NCI-H1417 (cell line): ENCODE measurements around the gene RRP15.
A peak's percentile ranks its signal among the peaks of the same experiment; 100 is the strongest.

Source experiments
- DNase-seq, 3 experiments: peaks; one replicate each; lab custom pipeline; 2025; lab: John Stamatoyannopoulos, UW

Gene RRP15

DNA sequence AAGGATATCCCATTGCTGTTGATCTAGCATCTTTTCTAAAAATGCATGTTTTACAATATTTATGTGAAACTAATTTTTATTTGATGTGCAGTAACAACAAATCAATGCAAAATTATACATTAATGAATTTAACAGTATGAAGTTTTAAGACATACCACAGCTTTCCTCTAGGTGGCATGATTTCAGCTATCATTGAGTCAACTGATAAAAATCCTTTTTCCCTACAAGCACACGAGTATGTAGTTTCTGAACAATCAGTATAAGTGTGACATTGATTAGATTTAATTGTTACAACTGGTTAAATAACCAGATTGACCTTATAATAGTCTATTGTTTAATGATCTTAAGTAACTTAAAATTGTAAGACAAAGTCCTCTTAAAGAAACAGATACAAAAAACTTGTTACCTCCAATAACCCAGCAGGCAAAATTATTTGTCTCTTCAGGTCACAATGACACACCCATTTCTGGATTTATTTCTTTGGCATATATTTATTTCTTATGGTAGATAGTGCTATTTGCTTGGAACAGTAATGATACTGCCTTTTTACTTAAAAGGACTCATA lies 54.3 kb downstream of the RRP15 start:
- peak in 2 of 3 experiments; percentile 8 to 74 for DNase-seq

DNA sequence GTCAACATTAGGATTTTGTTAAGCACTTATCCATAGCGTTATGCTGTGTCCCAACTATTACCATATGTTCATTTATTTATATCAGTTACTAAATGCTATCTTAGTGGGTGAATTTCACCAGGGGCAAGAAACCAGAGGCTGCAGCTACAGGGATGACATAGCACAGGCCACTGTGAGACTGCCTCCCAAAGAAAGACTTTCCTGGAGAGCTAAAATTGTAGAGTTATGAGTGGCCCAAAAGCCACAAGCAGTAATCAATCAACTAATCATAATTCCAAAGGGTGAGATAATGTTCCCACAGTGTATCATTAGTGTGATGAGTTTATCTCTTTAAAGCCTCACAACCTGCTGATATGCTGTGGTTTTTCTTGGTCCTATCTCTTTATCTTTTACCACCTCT lies 56.2 kb downstream of the RRP15 start:
- no peak for DNase-seq

DNA sequence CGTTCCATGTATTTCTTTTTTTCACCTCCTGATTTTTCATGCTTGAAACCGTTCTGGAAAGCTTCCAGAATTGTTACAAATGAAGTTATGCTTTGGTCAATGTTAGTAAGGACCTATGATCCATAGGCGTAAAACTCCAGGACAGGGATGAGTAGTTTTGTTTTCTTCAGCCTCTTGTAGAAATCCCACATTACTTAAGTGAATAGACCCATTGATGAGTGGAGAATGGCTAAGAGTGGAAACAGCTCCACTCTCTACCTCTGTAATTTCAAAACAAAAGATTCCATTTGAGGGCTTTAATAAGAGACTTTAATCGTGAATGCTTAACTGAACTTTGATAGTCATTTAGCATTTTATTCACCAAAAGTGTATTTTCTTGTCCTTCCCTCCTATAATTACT lies 57.0 kb downstream of the RRP15 start:
- no peak for DNase-seq

DNA sequence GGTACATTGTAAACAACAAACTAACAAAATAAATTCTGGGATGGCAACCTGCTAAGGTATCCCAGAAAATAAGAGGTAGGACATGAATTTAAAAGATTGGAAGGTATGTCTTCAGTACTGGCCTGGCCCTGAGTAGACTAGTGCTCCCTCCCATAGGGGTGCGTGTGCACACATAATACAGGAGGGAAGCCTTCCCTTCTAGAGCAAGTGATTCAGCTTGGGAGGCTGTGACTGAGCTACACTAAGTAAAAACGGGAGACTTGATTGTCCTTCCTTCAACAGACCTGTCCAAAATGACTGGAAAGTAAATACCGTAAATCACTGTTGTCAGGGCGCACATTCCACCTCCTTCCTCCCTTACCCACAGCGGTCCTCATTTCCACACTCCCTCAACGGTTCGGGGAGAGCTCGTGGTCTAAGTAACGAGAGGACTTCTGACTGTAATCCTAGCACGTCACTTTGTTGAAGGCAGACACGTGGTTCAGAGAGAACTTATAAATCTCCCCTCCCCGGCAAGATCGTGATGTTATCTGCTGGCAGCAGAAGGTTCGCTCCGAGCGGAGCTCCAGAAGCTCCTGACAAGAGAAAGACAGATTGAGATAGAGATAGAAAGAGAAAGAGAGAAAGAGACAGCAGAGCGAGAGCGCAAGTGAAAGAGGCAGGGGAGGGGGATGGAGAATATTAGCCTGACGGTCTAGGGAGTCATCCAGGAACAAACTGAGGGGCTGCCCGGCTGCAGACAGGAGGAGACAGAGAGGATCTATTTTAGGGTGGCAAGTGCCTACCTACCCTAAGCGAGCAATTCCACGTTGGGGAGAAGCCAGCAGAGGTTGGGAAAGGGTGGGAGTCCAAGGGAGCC lies 60.0 kb downstream of the RRP15 start, which contains the start of gene TGFB2:
TGFB2 (plus strand) TSS at position 523 of the 859 bp plus-strand sequence. CDS start 1,366 bp downstream, outside the sequence.
- peak; percentile 43 to 84 (median 78) for DNase-seq

DNA sequence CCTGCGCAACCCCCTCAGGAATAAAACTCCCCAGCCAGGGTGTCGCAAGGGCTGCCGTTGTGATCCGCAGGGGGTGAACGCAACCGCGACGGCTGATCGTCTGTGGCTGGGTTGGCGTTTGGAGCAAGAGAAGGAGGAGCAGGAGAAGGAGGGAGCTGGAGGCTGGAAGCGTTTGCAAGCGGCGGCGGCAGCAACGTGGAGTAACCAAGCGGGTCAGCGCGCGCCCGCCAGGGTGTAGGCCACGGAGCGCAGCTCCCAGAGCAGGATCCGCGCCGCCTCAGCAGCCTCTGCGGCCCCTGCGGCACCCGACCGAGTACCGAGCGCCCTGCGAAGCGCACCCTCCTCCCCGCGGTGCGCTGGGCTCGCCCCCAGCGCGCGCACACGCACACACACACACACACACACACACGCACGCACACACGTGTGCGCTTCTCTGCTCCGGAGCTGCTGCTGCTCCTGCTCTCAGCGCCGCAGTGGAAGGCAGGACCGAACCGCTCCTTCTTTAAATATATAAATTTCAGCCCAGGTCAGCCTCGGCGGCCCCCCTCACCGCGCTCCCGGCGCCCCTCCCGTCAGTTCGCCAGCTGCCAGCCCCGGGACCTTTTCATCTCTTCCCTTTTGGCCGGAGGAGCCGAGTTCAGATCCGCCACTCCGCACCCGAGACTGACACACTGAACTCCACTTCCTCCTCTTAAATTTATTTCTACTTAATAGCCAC lies 60.7 kb downstream of the RRP15 start:
- peak; percentile 30 to 83 (median 77) for DNase-seq

DNA sequence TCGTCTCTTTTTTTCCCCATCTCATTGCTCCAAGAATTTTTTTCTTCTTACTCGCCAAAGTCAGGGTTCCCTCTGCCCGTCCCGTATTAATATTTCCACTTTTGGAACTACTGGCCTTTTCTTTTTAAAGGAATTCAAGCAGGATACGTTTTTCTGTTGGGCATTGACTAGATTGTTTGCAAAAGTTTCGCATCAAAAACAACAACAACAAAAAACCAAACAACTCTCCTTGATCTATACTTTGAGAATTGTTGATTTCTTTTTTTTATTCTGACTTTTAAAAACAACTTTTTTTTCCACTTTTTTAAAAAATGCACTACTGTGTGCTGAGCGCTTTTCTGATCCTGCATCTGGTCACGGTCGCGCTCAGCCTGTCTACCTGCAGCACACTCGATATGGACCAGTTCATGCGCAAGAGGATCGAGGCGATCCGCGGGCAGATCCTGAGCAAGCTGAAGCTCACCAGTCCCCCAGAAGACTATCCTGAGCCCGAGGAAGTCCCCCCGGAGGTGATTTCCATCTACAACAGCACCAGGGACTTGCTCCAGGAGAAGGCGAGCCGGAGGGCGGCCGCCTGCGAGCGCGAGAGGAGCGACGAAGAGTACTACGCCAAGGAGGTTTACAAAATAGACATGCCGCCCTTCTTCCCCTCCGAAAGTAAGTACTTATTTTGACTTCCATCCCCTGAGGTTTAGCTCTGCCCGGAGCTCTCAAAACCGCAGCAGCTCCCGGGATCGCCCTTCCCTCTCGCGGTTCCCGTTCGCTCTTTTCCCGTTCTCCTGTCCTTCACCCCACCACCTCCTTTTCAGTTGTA lies 61.5 kb downstream of the RRP15 start:
- peak in 2 of 3 experiments; percentile 65 to 70 for DNase-seq

DNA sequence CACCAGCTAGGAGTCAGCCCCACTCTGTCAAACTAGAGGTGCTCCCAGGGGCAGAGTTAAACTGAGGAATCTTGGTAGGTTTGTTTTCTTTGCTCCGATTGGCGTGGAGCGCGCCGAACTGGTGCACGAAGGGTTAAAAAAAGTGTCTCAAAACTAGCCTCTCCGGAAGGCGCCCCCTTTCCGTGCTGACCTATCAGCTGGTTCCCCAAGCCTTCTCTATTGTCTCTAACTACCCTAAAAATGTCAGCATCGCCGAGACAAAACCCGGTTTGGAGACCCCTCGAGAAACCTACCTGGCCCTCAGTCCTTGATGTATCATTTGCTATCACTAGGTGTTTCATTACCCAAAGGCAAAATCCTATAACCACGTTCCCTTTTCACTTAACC lies 62.2 kb downstream of the RRP15 start:
- peak in 1 of 3 experiments; percentile 68 for DNase-seq

DNA sequence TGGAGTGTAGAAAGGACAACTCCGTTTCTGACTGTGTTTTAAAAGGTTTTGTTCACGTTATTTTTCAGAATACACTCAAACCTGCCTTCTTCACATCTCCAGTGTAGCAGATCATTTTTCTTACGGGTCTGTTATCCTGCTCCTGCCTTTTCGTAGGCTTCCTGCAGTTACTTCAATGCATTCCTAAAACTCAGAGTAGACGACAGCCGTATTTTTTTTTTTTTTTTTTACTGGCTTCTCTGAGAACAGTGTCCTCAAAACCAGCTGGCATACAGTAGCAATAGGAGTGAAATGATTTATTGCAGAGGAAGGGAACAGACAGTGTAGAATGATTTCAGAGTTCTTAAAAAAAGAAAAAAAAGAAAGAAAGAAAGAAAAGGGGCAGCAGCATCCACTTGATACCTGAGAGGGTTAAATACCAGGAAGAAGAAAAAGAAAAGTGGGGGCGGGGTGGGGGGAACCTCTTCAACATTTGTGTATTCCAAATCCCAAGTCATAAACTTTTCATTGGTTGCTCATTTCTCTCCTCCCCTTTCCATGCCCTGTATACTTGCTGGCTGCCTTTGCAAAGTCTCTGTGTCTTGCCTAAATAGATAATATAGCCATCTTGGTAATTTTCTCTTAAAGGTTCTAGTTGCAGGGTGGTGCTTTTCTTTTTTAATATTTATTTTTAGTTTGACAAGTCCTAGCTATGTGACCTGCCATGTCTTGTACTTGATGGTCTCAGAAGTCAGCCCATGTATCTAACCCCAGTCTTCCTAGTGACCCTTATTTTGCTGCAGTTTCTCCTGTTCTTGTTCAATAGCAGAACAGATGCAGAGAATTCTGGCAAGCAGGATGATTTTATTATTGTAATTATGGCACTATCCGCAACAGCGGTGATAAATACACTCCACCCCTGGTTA lies 62.9 kb downstream of the RRP15 start:
- peak in 2 of 3 experiments; percentile 68 to 85 for DNase-seq

DNA sequence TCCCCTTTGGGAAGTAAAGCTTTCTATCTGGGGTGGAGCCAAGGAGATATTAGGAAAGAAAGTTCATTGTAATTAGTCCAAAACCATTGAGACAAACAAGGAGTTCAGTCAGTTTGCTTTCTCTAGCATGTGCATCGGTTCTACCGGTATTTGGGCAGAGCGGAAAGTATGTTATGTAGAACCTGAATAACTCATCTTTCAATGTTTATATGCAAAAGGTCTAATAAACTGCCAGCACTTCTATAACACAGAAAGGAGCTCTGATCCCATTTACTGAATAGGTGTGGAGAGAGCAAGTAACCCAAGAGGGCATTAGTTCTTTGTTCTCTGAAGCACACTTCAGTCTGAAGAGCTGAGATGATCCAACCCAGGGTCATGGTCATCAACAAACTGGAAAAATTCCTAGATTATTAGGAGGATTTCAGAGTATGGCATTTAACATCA lies 63.6 kb downstream of the RRP15 start:
- peak in 2 of 3 experiments; percentile 16 to 68 for DNase-seq

DNA sequence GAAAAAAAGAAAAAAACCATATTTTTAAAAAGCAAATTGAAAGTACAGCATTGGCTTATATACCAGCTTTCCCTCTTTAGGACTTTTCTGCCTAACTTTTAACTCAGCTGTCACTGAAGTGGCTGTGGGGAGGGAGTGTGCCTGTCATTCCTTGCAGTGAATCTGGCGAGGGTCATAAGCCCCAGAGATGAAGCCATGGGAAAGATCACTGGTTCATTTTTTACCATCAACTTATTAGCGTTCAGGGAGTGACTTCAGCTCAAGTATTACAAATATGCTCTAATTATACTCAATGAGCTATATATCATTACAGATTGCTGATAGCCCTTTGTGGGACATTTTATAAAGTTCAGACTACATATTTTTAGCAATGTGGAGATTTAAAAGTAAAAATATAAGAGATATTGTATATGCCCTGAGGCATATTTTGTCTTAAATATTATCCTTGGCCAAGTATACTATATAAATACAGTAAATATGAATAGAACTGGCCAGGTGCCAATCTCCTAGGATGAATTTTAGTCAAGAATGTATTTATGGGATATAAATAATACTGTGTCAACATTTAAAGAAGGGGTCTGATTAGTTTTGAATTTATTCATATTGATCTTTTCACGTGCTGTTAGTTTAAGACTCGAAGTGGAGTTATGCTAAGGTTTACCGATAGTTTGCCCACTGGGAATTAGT lies 64.4 kb downstream of the RRP15 start:
- peak in 1 of 3 experiments; percentile 70 for DNase-seq

DNA sequence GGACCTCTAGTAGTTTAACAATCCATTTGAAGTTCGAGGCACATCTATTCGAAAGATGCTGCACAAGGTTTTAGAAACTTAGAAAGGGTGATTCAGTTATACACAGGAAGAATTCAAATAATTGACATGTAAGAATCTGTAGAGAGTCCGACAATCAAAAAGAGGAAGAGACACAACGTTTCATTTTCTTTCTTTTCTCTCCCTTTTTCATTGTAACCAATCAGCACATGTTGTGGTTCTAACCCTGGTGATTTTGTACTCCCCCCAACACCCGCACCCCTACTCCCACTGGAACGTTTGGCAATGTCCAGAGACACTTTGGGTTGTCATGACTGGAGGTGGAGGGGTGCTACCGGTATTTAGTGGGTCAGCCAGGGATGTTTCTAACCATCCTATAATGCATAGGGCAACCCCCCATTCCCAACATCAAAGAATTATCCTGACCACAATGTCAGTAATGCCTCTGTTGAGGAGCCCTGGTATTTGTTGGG lies 65.0 kb downstream of the RRP15 start:
- no peak for DNase-seq

DNA sequence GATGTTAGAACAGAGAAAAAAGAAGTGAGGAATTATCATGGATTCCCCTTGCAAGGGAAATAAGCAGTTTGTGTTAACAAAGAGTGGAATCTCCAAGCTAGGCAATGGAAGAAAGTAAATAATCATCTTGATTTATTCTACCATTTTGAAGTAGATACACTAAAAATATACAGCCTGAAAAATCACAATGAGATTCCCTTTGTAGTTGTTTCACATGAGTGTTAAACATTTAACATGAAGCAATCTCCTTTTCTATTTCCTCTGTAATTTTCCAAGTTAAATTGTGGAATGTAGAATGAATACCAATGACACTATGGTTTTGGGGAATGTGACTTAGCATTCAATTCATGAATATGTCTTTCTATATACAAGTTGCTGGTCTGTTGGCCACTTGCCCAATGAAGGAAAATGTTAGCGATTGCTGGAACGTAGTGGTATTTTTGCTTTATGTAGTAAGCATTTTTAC lies 65.7 kb downstream of the RRP15 start:
- DNase-seq: no peak

DNA sequence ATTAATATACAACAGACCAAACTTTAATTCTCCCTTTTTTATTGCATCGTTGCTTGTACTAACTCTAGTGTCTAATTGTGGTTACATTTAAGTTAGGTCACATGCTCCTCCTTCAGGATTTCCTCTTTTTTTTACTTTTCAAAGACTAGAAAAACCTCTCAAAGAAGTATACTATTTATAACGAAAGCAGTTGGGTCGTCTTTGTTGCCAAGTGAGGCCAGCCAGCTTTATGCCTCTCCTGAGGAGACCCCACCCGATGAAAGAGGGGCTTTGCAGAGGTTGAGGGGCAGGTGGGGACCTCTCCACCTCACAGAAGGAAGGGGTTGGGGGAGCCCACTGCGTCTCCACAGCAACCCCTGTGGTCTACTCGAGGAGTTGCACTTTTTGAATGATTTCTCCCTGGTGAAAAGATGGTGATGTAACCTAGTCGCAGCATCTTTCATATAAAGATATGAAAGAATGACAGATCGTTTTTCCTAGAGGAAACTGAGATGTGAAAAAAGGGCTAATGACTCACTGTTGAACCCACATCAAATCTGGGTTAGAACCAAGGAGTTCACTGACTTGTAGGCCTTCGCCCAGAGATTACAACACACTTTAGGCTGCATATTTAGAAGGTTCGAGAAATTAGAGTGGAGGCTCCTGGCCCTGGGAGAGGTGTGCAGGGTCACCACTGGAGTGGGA lies 66.4 kb downstream of the RRP15 start:
- no peak for DNase-seq

DNA sequence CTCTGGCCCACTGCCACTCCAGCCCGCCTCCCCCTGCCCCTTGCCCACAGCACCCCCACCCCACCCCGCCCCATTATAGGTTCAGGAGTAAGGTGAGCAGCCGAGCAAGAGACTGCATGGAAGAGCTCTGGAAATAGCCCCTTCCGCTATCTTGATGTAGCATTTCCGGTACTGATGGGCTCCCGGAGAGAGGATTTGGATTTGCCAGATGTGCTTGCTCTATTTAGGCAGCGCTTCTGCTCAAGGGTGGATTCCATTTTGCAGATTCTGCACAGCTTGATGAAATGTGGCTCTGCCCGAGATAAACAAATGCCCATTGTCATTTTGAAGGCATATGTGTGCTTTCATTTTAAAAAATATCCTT lies 67.0 kb downstream of the RRP15 start:
- DNase-seq: no peak

DNA sequence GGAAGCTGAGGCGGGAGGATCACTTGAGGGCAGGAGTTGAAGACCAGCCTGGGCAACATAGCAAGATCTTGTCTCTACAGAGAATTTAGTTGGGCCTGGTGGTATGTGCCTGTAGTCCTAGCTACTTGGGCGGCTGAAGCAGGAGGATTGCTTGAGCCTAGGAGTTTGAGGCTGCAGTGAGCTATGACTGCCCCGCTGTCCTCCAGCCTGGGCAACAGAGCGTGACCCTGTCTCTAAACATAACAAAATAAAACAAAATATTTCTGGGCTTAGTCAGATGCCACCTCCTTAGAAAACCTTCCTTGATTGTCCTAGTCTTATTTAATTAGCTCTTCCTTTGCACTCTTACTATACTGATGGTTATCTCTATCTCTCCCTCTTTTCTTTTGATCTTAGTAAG lies 68.6 kb downstream of the RRP15 start:
- no peak for DNase-seq

DNA sequence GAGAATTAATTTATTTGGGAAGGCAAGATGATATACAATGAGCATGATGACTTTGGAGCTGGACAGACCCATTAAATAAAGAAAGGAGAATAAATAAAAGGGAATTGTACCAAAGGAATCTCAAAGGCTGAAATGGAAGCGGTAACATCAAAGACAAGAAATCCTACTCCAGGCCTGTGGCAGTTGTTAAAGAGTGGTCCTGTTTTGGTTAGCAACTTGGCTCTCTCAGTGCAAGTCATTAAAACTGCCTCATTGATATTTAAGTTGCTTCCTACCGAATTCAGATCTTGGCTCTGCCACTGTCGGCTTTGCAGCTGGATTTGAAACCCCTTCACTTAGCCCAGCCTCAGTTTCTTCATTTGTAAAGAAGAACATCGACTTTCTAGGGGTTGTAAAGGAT lies 70.2 kb downstream of the RRP15 start:
- no peak for DNase-seq

DNA sequence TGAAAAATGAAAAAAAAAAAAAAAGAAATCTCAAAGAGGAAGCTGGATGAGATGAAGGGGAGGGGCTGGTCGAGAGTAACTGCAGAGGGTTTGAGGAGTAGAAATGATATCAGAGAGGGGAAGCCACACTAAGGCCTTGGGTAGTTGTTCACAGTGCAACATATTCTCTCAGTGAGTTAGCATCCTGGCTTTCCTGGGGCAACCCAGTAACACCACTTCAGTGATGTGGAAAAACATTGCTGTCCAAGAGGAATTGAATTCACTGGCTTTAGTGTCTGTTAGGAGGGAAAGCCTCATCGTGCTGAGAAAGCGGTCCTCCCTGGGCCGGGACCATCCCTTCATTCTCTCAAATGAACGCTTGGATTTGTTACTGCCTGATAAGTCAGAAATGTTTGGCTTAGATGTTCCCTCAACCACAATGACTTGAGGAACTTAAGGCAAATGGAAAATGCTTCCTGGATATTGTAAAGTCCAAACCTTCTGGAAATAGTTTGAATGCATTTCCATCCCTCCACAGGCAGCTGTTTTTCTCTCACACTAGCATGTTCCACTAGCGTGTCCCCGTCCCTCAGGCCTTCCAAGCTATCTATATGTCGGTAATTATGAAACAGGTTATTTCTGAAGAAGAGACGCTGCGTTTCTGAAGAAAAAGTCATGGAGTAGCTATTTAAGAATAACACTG lies 72.3 kb downstream of the RRP15 start:
- no peak for DNase-seq

DNA sequence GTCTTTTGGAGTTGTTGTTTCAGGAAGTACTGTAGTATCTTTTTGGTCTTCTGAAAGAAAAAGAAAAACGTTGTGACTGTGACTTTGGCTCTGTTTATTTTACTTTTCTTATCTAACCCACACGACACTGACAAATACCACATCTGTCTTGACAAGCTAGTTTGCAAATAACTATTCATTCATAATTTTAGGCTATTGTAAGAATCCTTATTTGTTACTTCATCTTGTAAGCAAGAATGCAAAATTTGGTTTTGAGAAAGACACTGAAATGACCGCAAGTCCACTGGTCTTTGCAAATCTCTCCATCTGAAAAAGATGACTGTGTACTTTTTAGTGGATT lies 72.8 kb downstream of the RRP15 start:
- DNase-seq: no peak
